ENCODE measurements around the gene CATSPERB.

GRCh38 chr14:91723501-91723900 lies 8.4 kb downstream of the CATSPERB start:
- no peak for TF ChIP-seq CTCF (optimal IDR thresholded peaks at IDR 0.05 in 1 of 3, IDR thresholded peaks at IDR 0.05 in 1 of 3, conservative IDR thresholded peaks at IDR 0.05 in 1 of 3; ENCODE audit: extremely low read depth in 1 of 3, insufficient read depth in 2 of 3, low read length in 3 of 3)
- TF ChIP-seq EZH2 (IDR thresholded peaks at IDR 0.05; ENCODE audit: low read length): no peak

Data from keratinocyte (primary cell).